HL-60 (cell line): ENCODE measurements around the gene ARHGAP26.

Source experiments
- DNase-seq, 2 experiments: peaks; one replicate each; pipeline ENCODE4 v3.0.0-alpha.2; 2010 to 2020; ENCODE audit warnings: low read depth in 1 of 2, low spot score in 1 of 2
- H3K27ac ChIP-seq: fragments of 250-450 bp; sonication (Bioruptor Pico); replicated peaks from 2 replicates; pipeline ENCODE4 v1.5.1; 2020; ENCODE audit warnings: mild to moderate bottlenecking, moderate library complexity
- H3K27me3 ChIP-seq: fragments of 250-450 bp; sonication (Bioruptor Pico); 2 replicates; pipeline ENCODE4 v1.5.1; 2021; ENCODE audit warnings: mild to moderate bottlenecking, moderate library complexity; ENCODE audit not compliant: insufficient read depth, poor library complexity, severe bottlenecking
- H3K4me3 ChIP-seq: replicated peaks from 2 replicates; pipeline ENCODE4 v1.5.1; 2011; ENCODE audit warnings: mild to moderate bottlenecking, control low read depth, low read length; ENCODE audit not compliant: insufficient read depth
- CTCF ChIP-seq: IDR thresholded peaks from one replicate; pipeline ENCODE4 v1.5.1; 2011; ENCODE audit warnings: low read length, control low read depth, inconsistent platforms; ENCODE audit not compliant: insufficient read depth
- GABPA ChIP-seq: IDR thresholded peaks from 2 replicates; pipeline ENCODE4 v1.6.1; 2012; ENCODE audit warnings: low read depth
- POLR2AphosphoS5 ChIP-seq: IDR thresholded peaks from 2 replicates; pipeline ENCODE4 v1.6.1; 2012; ENCODE audit warnings: low read depth
- REST ChIP-seq: IDR thresholded peaks from 2 replicates; pipeline ENCODE4 v1.6.1; 2012; ENCODE audit warnings: low read depth; ENCODE audit not compliant: insufficient replicate concordance
- SPI1 ChIP-seq: IDR thresholded peaks from 2 replicates; pipeline ENCODE4 v1.6.1; 2012; ENCODE audit warnings: low read depth, mild to moderate bottlenecking, borderline replicate concordance

The ARHGAP26 gene

DNA sequence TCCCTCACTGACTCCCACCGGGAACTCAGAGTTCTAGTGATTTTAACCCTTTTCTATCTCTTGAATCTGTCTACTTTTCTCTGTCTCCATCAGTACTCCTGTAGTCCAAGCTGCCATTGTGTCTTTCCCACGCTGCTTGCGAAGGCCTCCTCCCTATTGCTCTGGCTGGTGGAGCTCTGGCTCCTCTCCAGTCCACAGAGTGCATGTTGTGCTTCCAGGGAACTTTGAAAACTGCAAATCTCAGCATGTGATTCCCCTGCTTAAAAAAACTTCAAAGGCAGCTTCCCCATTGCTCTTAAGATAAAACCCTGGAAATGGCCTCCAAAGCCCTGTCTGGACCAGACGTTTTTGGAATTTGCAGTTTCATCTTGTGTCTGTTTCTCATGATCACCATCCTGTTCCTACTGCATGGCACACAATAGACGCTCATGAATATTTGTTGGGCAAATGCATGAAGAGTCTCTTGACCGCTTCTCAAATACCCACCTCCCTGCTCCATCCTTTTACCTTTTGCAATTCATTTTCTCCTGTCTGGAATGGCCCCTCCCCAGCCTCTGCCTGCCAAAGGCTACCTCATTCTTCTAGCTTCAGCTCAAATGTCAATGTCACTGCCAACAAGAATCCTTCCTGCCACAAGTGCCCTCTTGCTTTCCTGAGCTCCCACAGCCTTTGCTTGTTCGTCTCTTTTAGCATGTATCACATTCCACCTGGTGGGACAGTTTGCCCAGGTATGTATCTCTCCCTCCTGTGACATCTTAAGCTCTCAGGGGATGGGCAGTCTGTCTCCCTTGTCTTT is 293.2 kb downstream of the ARHGAP26 start:
- Histone ChIP-seq H3K27ac (no peak overlapping the region), H3K27me3 (no peaks in the 10 kb centered on the region)
- no peak for TF ChIP-seq POLR2AphosphoS5
- TF ChIP-seq REST = no peak
- TF ChIP-seq GABPA = no peak
- TF ChIP-seq SPI1 = no peak
- no peak for TF ChIP-seq CTCF

GRCh38 chr5:143064218-143064641 is 294.1 kb downstream of the ARHGAP26 start:
- H3K27ac ChIP-seq = no peak overlapping the region
- no peak overlapping the region for H3K4me3 ChIP-seq
- no peak for TF ChIP-seq POLR2AphosphoS5
- TF ChIP-seq SPI1 = no peak
- TF ChIP-seq GABPA = no peak
- TF ChIP-seq CTCF = no peak
- TF ChIP-seq REST = no peak
- no peak for DNase-seq
- no peaks in the 10 kb centered on the region for H3K27me3 ChIP-seq

More for the DNA sequence above, 293.2 kb downstream of the ARHGAP26 start:
- DNase-seq = no peak
- H3K4me3 ChIP-seq = no peak overlapping the region

GRCh38 chr5:143064676-143065075 is 294.5 kb downstream of the ARHGAP26 start:
- Histone ChIP-seq H3K4me3 (no peak overlapping the region), H3K27ac (no peak overlapping the region), H3K27me3 (no peaks in the 10 kb centered on the region)
- TF ChIP-seq CTCF = no peak
- TF ChIP-seq SPI1 = no peak
- no peak for DNase-seq
